Femur (tissue), 1 donor: ENCODE results near the gene KNTC1.
"Not testable (repeated sequence)": the region's sequence is repeated elsewhere in the genome, so short reads cannot be mapped to it uniquely, and the experiment has no call there.

Experiments
- DNase-seq: peaks from one replicate; pipeline ENCODE4 v3.0.0-alpha.2; 2017

The KNTC1 gene

GRCh38 chr12:122513028-122513427 is 14.0 kb upstream of the KNTC1 start:
- not testable (repeated sequence) for DNase-seq

GRCh38 chr12:122513660-122514059 is 13.4 kb upstream of the KNTC1 start:
- DNase-seq: no peak

- DNase-seq: no peak
Measured at GRCh38 chr12:122515275-122515674, 11.8 kb upstream of the KNTC1 start.

DNA sequence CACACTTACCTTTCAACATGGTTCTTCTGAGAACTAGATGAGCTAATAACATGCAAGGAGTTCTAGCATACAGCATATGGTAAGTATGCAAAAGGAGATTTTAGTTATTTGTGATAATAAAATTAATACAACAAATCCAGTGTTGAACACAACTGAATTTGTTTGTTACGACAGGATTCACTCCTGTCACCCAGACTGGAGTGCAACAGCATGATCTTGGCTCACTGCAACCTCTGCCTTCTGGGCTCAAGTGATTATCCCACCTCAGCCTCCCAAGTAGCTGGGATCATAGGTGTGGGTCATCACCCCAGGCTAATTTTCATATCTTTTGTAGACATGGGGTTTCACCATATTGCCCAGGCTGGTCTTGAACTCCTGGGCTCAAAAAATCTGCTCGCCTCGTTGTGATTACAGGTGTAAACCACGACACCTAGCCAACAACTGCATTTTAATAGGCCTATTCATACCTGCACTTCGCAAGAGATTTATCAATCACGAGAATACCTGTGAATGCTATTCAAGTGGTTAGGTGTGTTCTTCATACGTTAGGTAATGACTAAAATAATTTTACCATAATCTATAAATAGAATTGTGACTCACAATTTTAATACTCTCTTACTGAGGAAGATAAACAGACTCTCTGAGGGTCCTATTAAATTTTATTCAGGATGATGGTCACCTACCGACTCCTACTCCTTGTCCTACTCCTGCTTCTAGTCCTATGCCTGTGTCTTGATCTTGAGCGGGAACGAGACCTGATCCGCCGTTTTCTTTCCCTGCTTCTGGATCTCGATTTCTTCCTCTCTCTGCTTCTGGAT is 10.3 kb upstream of the KNTC1 start:
- no peak for DNase-seq

DNA sequence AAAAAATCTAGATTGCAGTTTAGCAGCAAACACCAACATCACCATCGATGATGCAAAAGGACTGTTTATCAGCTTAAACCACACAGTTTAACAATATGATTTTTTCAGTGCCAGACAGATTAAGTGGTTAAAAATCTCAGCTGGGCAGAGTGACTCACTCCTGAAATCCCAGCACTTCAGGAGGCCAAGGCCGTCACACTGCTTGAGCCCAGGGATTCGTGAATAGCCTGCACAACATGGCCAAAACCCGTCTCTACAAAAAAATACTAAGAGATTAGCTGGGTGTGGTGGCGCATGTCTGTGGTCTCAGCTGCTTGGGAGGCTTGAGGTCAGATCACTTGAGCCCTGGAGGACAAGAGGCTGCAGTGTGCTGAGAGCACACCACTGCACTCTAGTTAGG is 9.2 kb upstream of the KNTC1 start:
- no peak for DNase-seq

- DNase-seq: no peak
Measured at GRCh38 chr12:122518908-122519307, 8.1 kb upstream of the KNTC1 start.

DNA sequence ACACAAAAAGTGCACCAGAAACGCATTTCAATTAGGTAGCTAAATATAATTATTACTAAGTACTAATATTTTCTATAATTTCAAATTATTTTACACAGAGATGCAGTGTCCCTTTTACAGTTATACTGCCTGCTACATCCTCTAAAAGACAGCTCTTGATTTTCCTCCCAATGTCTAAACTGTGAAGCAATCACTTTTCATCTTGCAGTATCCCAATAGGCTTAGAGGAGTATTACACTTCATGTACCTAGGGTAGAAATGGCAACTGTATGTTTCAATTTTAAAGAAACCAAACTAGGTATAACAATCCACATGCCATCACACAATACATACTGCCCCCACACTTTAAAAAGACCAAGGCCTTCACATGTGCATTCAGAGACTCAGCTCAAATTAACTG is 7.6 kb upstream of the KNTC1 start:
- DNase-seq: no peak

DNA sequence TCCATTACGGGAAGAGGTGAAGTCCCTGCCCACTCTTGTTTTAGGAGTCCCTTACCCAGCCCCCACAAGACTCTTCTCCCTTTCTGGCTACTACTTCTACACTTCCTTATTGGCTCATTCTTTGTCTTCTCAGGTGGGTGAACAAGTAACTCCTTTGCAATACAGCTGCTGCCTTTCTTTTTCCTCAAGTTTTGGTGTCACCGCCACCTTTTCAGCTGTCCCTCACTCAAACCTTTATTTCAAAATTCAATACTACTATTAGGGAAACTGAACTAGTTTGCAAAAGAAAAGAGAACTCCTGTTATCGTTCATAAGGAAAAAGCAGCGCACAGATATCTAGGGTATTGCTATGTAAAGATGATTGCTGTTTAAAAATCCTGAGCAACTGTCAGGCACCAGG is 6.4 kb upstream of the KNTC1 start:
- no peak for DNase-seq

DNA sequence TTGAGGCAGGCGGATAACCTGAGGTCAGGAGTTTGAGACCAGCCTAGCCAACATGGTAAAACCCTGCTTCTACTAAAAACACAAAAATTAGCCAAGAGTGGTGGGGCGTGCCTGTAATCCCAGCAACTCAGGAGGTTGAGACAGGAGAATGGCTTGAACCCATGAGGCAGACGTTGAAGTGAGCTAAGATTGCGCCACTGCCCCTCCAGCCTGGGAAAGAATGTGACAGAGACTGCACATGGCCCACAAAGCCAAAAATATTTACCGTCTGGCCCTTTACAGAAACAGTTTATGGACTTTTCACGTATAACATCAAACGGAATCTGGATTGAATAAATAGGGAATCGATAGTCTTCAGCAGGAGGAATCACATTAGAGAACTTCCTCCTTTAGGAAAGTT is 3.8 kb upstream of the KNTC1 start:
- DNase-seq: no peak

DNA sequence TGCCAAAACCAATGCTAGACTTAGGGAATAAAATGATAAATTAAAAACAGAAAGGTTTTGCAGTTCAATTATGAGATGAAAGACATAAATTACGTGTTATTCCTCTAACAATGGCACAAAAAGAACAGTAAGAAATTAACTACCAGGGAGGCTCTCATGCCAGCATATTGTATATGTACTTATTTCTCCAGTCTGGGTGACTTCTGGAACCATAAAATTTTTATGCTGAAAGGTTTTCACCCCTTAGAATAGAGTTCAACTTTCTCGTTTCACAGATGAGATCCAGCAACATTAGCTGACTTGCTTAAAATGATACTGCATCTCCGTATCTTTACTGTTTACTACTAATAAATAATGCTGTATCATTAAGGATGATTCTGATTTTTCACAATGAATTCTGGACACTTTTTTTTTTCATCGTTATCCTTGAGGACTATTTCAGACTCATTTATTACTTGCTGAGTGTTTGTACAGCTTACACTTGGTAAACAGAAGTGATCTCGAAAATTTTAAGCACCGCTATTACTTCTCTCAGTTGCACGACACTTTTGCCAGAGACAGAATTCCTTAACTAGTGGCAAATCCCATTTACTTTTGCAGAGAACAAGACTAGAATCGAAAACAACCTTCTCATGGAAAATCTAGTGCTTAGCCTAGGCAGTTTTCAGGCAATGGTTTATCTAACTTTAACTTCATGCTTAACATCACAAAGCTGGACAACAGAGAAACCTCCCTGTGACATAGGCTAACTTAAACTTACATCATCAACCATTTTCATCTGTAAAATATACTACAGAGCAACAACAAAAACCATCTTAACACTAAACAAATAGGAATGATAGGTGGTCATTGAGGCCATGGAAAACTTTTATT is 3.0 kb upstream of the KNTC1 start:
- no peak for DNase-seq

DNA sequence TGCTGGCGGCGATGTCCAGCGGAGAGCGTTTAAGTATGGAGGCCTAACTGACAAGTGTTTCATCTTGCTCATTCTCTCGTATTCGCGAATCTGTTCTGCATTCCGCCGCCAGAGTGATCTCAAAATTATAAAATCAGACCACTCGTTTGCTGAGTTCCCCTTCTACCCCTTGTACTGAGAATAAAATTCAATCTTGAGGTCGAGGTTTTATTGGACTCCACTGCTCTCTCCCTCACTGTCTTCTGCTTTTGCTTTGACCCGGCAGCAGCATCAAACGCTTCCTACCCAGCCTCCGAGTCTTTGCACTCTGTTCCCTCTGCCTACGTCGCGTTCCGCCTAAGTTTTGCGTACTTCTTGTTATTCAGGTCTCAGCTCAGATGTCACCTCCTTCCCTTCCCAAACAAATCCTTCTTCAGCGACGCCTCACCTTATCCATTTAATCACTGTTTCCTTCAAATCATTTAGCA is 462 bp downstream of the KNTC1 start:
- DNase-seq: no peak

DNA sequence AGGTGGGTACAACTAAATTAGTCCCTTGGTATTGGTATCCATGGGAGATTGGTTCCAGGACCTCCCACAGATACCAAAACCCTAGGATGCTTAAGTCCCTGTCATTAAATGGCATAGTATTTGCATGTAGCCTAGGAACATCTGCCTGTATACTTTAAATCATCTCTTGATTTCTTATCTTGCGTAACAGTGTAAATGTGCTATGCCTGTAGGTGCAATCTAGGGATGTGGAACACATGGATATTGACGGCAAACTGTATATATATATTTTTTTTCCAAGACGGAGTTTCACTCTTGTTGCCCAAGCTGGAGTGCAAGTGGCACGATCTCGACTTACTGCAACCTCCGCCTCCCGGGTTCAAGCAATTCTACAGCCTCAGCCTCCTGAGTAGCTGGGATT is 1.5 kb downstream of the KNTC1 start:
- DNase-seq: no peak

DNA sequence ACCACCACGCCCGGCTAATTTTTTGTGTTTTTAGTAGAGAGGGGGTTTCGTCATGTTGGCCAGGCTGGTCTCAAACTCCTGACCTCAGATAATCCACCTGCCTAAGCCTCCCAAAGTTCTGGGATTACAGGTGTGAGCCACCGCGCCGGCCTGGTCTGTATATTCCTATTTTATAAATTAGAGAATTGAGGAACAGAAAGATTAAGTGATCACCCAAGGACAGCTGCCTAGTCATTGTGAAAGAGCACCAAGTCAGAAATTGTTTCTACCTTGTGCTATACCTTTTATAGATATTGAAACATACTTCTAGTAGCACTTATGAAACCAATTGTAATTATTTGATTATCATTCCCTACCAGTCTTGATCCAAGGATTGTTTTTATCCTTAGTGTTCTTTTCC is 1.9 kb downstream of the KNTC1 start:
- no peak for DNase-seq

DNA sequence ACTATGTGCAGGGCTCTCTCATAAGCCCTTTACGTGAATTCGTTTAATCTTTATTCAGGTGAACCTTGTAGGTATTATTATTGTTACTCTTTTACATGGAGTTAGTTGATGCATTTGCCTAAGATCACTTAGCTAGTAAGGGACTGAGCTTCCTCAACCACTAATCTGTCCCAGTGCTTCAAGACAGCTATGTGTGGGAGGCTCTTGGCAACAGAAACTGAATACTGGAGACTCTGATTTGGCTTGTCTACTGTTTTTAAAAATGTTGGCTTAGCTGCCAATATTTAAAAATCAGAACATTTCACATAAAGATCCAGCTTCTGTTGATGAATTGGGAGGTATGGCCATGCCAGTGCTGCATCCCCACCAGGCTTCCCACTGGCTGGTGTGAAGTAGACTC is 6.8 kb downstream of the KNTC1 start:
- no peak for DNase-seq

DNA sequence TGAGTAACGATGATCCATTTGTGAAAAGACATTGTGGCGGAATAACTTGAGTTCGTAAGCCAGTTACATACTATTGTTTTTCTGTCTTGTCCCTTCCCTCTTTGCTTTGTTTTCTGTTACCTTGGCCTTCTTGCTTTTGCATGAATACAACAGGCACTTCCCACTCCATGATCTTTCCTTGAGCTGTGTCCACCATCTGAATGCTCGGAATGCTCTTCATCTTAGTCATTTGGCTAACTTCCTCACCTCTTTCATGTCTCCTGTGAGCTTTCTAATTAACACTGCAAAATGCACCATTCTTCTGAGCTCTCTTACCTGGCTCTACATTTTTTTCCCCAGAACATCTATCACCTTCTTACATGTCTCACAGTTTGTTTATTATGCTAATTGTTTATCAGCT is 10.0 kb downstream of the KNTC1 start:
- no peak for DNase-seq

- no peak for DNase-seq
Measured at GRCh38 chr12:122538496-122538895, 11.4 kb downstream of the KNTC1 start.

- DNase-seq: no peak
Measured at GRCh38 chr12:122544537-122544936, 17.5 kb downstream of the KNTC1 start.

GRCh38 chr12:122545855-122546254 is 18.8 kb downstream of the KNTC1 start:
- no peak for DNase-seq

DNA sequence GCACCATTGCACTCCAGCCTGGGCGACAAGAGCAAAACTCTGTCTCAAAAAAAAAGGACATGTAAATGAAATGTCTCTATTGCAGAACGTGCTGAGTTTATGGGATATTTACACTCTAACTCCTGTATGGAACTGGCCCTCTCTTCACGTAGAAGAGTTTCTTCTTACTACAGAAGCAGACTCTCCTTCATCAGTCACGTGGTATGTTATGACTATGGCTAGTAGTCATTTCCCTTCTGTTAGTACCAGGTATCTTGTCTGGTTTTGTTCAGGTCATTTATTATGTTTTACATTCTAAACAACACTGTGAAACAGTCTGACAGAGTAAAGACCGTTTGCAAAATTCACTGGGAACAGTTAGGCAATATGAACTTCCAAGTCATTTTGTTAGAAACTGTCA is 20.3 kb downstream of the KNTC1 start:
- DNase-seq: no peak

DNA sequence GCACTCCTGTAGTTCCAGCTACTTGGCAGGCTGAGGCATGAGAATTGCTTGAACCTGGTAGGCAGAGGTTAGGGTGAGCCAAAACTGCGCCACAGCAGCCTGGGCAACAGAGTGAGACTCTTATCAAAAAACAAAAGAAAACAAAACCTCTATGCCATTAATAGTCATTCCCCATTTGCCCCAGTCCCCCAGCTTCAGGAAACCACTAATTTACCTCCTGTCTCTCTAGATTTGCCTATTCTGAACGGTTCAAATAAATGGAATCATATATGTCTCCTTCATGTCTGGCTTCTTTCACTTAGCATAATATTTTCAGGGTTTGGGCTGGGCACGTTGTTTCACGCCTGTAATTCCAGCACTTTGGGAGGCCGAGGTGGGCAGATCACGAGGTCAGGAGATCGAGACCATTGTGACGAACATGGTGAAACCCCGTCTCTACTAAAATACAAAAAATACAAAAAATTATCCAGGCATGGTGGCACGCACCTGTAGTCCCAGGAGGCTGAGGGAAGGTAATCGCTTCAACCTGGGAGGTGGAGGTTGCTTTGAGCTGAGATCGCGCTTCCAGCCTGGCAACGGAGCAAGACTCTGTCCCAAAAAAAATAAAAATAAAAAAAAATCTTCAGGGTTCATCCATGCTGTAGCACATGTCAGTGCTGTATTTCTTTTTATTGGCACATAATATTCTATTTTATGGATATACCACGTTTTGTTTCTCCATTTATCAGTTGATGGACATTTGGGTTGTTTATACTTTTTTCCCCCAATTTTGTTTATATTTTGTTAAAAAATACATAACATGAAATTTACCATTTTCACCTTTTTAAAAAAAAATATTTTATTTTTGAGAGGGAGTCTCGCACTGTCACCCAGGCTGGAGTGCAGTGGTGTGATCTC is 31.9 kb downstream of the KNTC1 start:
- DNase-seq: no peak

GRCh38 chr12:122560138-122560537 is 33.1 kb downstream of the KNTC1 start:
- DNase-seq: no peak

GRCh38 chr12:122563361-122563760 is 36.3 kb downstream of the KNTC1 start:
- DNase-seq: no peak

GRCh38 chr12:122566816-122567215 is 39.8 kb downstream of the KNTC1 start:
- DNase-seq: not testable (repeated sequence)
